GM10266 (cell line): ENCODE results near the gene WTAP.

Source experiments
- DNase-seq: peaks from one replicate; pipeline ENCODE4 v3.0.0; 2012; ENCODE audit errors: extremely low spot score
- TF ChIP-seq, protein P1 (sequence below): IDR thresholded peaks from 2 replicates; pipeline ENCODE4 v1.5.1; 2012; ENCODE audit warnings: mild to moderate bottlenecking, low read depth; ENCODE audit not compliant: control insufficient read depth, insufficient read depth; ENCODE audit errors: missing control alignments

Gene WTAP

DNA sequence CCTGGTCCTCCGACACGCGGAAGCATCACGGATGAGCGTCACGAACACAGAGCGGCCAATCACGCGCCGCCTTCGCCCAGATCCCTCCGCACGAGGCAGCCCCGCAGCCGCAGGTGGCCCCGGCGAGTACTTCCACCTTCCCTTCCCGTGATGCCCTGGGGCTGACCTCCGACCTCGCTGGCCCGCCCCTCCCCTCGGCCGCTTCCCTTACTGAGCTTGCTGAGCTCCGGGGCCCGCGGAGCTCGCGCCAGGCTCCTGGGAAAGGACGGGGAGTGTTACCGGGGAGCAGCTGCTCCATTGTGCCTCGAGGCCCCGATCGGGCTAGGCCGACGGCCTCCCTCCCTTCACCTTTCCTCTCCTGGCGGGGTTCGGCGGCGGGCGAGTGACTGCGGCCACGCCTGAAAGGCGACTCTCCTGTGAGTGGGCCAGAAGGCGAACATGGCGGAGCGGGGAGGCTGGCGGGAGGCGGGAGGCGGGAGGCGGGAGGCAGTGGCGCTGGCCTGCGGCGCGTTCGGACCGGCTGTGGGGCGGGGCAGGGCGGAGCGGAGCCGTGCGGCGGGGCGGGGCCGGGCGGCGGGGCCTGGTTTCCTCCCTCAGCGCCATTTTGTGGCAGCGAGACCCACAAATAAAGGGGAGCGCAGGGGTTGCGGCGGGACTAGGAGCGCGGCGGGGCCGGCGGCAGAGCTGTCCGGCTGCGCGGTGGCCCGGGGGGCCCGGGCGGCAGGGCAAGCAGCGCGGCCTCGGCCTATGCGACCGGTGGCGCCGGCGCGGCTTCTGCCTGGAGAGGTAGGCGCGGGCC lies at the start of gene WTAP:
Gene WTAP, plus strand, starts transcription at position 589 of the 799 bp plus-strand sequence. CDS start 8,760 bp downstream, outside the sequence.
- peak; percentile 94 for DNase-seq
- TF ChIP-seq, protein P1, sequence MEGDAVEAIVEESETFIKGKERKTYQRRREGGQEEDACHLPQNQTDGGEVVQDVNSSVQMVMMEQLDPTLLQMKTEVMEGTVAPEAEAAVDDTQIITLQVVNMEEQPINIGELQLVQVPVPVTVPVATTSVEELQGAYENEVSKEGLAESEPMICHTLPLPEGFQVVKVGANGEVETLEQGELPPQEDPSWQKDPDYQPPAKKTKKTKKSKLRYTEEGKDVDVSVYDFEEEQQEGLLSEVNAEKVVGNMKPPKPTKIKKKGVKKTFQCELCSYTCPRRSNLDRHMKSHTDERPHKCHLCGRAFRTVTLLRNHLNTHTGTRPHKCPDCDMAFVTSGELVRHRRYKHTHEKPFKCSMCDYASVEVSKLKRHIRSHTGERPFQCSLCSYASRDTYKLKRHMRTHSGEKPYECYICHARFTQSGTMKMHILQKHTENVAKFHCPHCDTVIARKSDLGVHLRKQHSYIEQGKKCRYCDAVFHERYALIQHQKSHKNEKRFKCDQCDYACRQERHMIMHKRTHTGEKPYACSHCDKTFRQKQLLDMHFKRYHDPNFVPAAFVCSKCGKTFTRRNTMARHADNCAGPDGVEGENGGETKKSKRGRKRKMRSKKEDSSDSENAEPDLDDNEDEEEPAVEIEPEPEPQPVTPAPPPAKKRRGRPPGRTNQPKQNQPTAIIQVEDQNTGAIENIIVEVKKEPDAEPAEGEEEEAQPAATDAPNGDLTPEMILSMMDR, result no peak

DNA sequence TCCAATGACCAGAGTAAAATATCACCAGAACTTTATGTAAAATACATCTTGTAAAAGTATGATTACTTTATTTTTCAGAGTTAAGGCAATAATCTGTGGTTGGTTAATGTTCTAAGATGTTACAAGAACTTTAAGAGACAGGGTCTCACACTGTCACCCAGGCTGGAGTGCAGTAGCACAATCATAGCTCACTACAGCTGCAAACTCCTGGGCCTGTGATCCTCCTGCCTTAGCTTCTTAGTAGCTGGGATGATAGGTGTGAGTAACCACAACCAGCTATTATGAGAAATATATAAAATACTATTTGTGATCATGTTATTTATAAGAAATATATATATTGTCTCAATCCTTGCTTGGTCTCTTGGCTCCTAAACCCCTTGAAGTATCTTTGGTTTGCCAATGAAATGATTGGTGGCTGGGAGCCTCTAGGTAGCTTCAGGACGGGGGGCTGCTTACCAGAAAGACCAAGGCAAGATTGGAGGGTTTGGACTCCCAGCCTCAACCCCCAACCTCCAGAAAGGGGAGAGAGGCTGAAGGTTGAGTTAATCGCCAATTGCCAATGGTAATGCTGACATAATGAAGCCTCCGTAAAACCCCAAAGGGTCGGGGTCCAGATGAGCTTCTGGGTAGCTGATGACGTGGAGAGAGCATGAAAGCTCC lies 49.7 kb upstream of the WTAP start:
- no peak for DNase-seq
- TF ChIP-seq, protein P1, result no peak

DNA sequence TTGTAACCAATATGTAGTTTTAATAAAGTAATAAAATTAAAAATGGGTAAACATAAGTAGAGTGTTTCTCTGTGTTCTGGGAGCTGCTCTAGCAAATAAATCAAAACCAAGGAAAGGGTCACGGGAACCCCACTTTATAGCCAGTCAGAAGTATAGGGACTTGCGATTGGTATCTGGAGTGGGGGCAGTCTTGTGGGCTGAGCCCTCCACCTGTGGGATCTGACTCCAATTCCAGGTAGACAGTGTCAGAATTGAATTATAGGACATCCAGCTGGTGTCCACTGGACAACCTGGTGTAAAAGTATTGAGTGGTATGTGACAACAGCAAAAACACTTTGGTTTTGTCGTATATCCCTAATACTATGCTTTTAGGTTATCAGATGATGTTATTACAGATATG lies 48.7 kb upstream of the WTAP start:
- TF ChIP-seq, protein P1, result no peak
- no peak for DNase-seq

DNA sequence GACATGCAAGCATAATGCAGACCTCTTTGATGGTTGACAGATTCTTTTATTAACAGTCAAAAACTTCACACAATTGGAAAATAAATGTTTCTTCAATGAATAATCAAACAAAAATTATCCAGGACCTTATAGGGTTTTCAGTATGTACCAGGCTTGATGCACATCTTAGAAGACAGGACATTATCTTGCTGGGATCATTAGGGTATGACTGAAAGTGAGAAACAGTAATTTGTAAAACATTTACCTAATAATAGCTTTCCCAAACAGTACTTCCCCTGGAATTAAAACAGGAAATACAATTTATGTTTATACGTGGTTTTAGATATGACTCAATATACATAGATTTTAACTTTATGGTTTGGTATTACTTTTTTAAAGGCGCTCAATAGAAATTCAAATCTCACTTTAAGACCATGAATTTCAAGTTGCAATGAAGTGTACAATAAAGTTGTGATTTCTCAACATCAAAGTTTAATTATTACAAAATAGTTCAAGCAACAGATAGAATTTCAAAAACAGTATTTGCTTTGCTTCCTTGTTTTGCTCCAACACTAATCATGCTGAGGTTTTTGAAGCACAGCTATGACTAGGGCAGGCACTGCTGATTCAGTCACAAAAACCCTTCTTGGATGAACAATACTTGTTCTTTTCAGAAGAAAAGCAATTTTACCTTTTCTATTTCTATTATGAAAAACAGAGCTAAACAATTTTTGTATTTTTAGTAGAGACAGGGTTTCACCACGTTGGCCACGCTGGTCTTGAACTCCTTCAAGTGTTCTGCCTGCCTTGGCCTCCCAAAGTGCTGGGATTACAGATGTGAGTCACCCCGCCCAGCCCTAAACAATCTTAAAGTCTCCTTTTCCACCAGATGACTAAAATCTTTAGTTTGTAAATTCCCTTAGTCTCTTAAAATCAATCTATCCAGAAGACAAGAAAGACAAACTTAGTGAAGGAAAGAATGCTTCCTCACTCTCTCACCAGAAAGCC lies 47.9 kb upstream of the WTAP start:
- DNase-seq, result no peak
- TF ChIP-seq, protein P1, result no peak

DNA sequence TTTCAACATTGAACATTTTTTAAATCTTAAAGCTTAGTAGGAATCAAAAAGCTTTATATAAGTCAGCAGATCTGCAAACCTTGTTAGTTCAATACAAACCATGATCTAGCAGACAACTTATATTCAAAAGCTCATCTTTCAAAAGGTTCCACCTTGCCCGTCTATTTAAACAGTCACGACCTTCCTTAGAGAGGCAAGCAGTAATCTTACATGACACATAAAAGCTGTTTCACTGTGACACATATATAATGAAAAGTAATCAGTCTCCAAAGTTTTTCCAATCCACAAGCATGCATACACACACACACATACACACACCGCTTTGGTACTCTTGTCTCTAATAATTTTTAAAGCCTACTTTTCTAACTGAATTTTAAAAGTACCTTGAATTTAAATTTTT lies 47.2 kb upstream of the WTAP start:
- TF ChIP-seq, protein P1, result no peak
- DNase-seq, result no peak

DNA sequence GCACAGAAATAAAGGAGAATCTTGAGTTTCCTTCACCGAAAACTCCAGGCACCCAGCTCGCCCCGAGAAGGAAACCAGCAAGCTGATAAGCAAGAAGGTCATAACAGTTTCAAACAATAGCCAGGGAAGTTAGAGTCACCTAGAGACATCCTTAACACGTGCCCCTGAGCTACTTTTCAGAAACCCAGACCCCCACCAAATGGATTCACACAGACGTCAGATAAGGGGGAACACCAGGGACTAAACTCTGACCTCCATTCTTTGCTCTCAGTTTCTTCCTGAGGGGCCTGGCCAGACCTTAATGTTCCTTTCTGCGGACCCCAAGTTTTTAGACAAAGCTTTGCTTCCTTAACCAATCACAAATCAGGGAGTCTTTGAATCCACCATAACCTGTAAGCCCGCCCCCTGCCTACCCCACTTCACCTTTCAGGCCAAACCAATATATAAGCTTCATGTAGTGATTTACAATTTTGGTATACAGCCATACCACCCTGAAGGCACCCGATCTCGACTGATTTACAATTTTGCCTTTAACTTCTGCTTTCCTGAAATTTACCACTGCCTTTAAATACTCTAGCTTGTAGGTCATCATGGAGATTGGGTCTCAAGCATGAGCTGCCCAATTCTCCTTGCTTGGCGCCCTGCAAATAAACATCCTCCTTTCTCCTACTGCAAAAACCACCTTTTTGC lies 46.0 kb upstream of the WTAP start:
- TF ChIP-seq, protein P1, result no peak
- DNase-seq, result no peak
